Fibroblast of skin of right biceps (primary cell): ENCODE results near the gene DGAT2.

Experiments
- DNase-seq: peaks from one replicate; pipeline ENCODE4 v3.0.0-alpha.2; 2013

The DGAT2 gene

GRCh38 chr11:75834728-75835127 lies 66.2 kb downstream of the DGAT2 start:
- DNase-seq = no peak

DNA sequence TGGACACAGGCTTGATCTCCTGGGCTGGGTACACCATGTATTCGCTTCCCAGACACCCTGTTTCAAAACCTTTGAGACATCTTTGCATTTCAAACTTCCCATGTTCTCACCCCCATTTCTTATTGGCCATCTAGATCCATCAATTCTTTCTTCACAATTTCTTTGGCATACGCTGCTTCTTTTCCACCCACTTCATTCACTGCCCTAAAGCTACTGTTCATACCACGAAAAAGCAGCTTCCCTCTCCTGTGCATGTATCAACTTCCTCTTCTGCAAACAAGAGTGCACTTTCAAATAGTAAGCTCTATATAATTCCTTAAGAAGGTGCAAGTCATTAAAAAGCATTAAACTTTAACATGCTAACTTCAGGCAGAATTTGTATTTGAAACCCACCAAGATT lies 67.8 kb downstream of the DGAT2 start:
- no peak for DNase-seq

GRCh38 chr11:75839851-75840250 lies 71.3 kb downstream of the DGAT2 start:
- no peak for DNase-seq

DNA sequence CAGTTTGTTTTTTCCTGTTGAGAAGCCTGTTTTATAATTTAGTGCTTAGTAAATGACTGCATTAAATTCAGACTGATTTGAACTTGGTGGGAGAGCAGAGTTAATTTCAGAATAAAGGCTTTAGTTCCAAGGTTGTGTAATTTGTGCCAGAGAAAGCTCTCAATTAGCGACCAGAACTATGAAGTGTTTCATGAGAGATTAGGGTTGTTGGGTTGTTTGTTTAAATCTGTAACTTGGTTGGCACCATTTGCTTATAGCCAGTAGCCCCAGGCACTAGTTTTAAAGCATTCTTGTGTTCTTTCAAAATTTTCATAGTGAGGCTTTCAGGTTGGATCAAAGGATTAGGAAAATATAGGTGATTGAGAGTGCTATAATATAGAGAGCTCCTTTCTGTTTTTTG lies 71.9 kb downstream of the DGAT2 start:
- no peak for DNase-seq

DNA sequence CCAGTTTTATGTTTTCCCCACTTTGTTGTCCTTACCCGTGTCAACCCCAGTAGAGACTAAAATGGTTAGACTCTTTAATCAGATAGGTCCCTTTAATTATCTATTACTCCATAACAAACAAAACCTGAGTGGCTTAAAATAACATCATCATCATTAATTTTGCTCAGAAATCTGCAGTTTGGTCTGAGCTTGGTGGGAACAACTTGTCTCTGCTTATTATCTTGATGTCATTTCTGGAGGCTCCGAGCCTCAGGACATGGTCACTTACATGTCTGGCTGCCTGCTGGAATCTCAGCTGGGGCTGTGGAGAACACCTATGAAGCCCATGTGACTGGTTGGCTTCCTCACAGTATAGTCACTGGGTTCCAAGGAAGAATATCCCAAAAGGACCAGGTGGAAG lies 73.2 kb downstream of the DGAT2 start:
- DNase-seq = no peak

DNA sequence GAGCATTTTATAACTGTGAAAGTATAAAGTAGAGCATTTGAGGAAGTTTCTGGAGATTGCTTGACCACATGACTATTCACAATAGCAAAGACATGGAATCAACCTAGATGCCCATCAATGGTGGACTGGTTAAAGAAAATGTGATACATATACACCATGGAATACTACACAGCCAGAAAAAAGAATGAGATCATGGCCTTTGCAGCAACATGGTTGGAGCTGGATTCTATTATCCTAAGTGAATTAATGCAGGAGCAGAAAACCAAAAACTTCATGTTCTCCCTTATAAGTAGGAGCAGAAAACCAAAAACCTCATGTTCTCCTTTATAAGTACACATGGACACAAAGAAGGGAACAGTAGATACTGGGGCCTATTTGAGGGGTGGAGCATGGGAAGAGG lies 76.7 kb downstream of the DGAT2 start:
- DNase-seq = no peak

GRCh38 chr11:75849894-75850293 lies 81.3 kb downstream of the DGAT2 start:
- DNase-seq = no peak

DNA sequence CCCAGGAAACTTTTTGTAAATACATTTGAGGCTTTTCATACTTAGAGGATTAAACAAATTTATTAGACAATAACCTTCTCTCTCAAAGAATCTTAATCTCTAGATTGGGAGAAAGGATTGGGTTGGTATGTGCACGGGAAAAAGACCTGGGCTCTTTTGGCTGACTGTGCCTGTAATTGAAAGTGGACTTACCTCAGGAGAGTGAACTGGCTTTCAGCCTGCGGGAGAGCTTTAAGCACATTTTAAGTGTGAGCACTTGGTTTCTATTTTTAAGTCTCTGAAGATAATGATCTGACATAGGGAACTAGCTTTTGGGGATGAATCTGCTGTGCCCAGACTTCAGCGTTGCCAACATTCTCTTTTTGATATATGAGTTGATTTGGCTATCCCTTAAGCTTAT lies 82.2 kb downstream of the DGAT2 start:
- DNase-seq = no peak
